OCI-LY7 (cell line): ENCODE measurements around the gene KLHL24. TPM values are rescaled to one million over a fixed set of nuclear protein-coding genes. Genes with fewer than 3 reads are reported as not detected.
"Not testable (repeated sequence)": the region's sequence is repeated elsewhere in the genome, so short reads cannot be mapped to it uniquely, and the experiment has no call there.

Source experiments
- BruUV-seq: library from RNA; stranded (reverse); fragments of 400-500 nt; replicated peaks from 2 replicates; lab custom pipeline; 2021; lab: Mats Ljungman, UMichigan
- CTCF ChIA-PET: fragments of 300-600 bp; sonication (Branson Sonifier 250); formaldehyde crosslinking; loops from one replicate; lab custom pipeline; 2022; ENCODE audit warnings: antibody characterized with exemption; ENCODE audit not compliant: unreplicated experiment; lab: Charles Lee
- POLR2A ChIA-PET: fragments of 300-600 bp; sonication (Branson Sonifier 250); formaldehyde crosslinking; loops from one replicate; lab custom pipeline; 2022; ENCODE audit warnings: antibody characterized with exemption; lab: Charles Lee
- DNase-seq: peaks from one replicate; pipeline ENCODE4 v3.0.0-alpha.2; 2015; ENCODE audit warnings: low spot score
- H2AFZ ChIP-seq: fragments of 200-600 bp; sonication (generic), shearing (Covaris generic); 2 replicates; pipeline ENCODE4 v1.6.1; 2014; ENCODE audit warnings: mild to moderate bottlenecking, antibody characterized with exemption, low read length, moderate library complexity
- H3K27ac ChIP-seq: fragments of 200-600 bp; sonication (generic); 2 replicates; pipeline ENCODE4 v1.5.1; 2014; ENCODE audit warnings: mixed run types, low read depth, mild to moderate bottlenecking, moderate library complexity, low read length, inconsistent platforms; ENCODE audit not compliant: poor library complexity, severe bottlenecking
- H3K36me3 ChIP-seq: fragments of 200-600 bp; sonication (generic); 2 replicates; pipeline ENCODE4 v1.6.1; 2014; ENCODE audit warnings: mild to moderate bottlenecking, antibody characterized with exemption, low read length, moderate library complexity, mixed read lengths; ENCODE audit not compliant: insufficient read depth
- H3K4me1 ChIP-seq: fragments of 200-600 bp; sonication (generic); 2 replicates; pipeline ENCODE4 v1.5.1; 2014; ENCODE audit warnings: mild to moderate bottlenecking, low read length; ENCODE audit not compliant: insufficient read depth, poor library complexity, severe bottlenecking
- H3K4me2 ChIP-seq: fragments of 200-600 bp; sonication (generic); 2 replicates; pipeline ENCODE4 v1.6.1; 2014; ENCODE audit warnings: mild to moderate bottlenecking, low read length
- H3K4me3 ChIP-seq: fragments of 200-600 bp; sonication (generic); 2 replicates; pipeline ENCODE4 v1.5.1; 2014; ENCODE audit warnings: mild to moderate bottlenecking, low read depth, low read length; ENCODE audit not compliant: poor library complexity, severe bottlenecking
- H3K79me2 ChIP-seq: fragments of 200-600 bp; sonication (generic); 2 replicates; pipeline ENCODE4 v1.6.1; 2016; ENCODE audit warnings: low read depth, mild to moderate bottlenecking, low read length, moderate library complexity, mixed read lengths; ENCODE audit not compliant: insufficient read depth
- H3K9me2 ChIP-seq: fragments of 200-600 bp; sonication (generic); 2 replicates; pipeline ENCODE4 v1.6.1; 2016; ENCODE audit warnings: mild to moderate bottlenecking, low read length, mixed read lengths; ENCODE audit not compliant: insufficient read depth
- H3K9me3 ChIP-seq: fragments of 200-600 bp; sonication (generic); 2 replicates; pipeline ENCODE4 v1.6.1; 2014; ENCODE audit warnings: mild to moderate bottlenecking, mixed run types, low read length, mixed read lengths
- H4K20me1 ChIP-seq: fragments of 200-600 bp; sonication (generic); 2 replicates; pipeline ENCODE4 v1.6.1; 2014; ENCODE audit warnings: mild to moderate bottlenecking, antibody characterized with exemption, low read length, moderate library complexity, mixed read lengths; ENCODE audit not compliant: insufficient read depth
- CTCF ChIP-seq: fragments of 200-600 bp; sonication (generic); conservative IDR thresholded peaks from 2 replicates; pipeline ENCODE4 v1.5.1; 2014; ENCODE audit warnings: mild to moderate bottlenecking, antibody characterized with exemption, low read length, moderate library complexity, mixed read lengths
- EZH2phosphoT487 ChIP-seq: fragments of 200-600 bp; sonication (generic); IDR thresholded peaks from 2 replicates; pipeline ENCODE4 v1.6.1; 2018; ENCODE audit warnings: low read depth, borderline replicate concordance, mild to moderate bottlenecking, mixed run types, antibody characterized with exemption, low read length, moderate library complexity, mixed read lengths
- intact Hi-C: fragments of 100-400 bp; cut with micrococcal nuclease; formaldehyde crosslinking; loops from one replicate; pipeline ENCODE4 v1.10.0; 2022; ENCODE audit not compliant: unreplicated experiment
- total RNA-seq, 2 experiments: library from RNA; depleted of rRNA in 1 of 2; stranded (reverse); fragments of >200 nt in 1 of 2; shearing (Covaris generic) in 1 of 2; gene quantifications; 2 replicates each; pipeline ENCODE4 v1.2.3, GENCODE V29; 2014 to 2022

KLHL24 gene
- total RNA-seq, 2 experiments from 2014 or later = 34.0 to 37.8 TPM

GRCh38 chr3:183699238-183699947 lies 64.0 kb downstream of the KLHL24 start:
- peaks cover 72% of the 10 kb centered on the region for H3K79me2 ChIP-seq
- H3K4me1 ChIP-seq = peaks cover 30% of the 10 kb centered on the region
- H3K9me2 ChIP-seq = no peaks in the 10 kb centered on the region
- ChIA-PET CTCF (no interaction called here), POLR2A (interaction anchor here (0.6 to 3.3 kb wide), 4 partner anchors 53 to 148 kb away, joined by 3 to 14 read pairs (median 4); no protein-coding TSS in a partner anchor)
- TF ChIP-seq EZH2phosphoT487 (no peak), CTCF (no peak)
- peak overlapping the region; percentile 83 for H3K27ac ChIP-seq
- no peaks in the 10 kb centered on the region for H3K9me3 ChIP-seq
- intact Hi-C loops = loop anchor here (1.0 to 2.0 kb wide), 2 partner anchors 63 to 107 kb away; no protein-coding TSS in a partner anchor
- no peak overlapping the region for H2AFZ ChIP-seq
- BruUV-seq = TSS peak; percentile 54
- H4K20me1 ChIP-seq = peaks cover 33% of the 10 kb centered on the region
- peak overlapping the region; percentile 88 for H3K4me2 ChIP-seq
- peaks cover 25% of the 10 kb centered on the region for H3K36me3 ChIP-seq
- peak; percentile 42 for DNase-seq
- peak overlapping the region; percentile 96 for H3K4me3 ChIP-seq

GRCh38 chr3:183701744-183702143 lies 66.3 kb downstream of the KLHL24 start:
- Histone ChIP-seq H3K36me3 (peaks cover 42% of the 10 kb centered on the region), H3K9me2 (no peaks in the 10 kb centered on the region), H3K27ac (no peak overlapping the region), H3K79me2 (peaks cover 95% of the 10 kb centered on the region), H3K9me3 (no peaks in the 10 kb centered on the region), H3K4me3 (no peak overlapping the region), H3K4me2 (no peak overlapping the region), H2AFZ (no peak overlapping the region), H3K4me1 (peaks cover 30% of the 10 kb centered on the region), H4K20me1 (peaks cover 37% of the 10 kb centered on the region)
- POLR2A ChIA-PET = interaction anchor here (1.6 kb wide), 1 partner anchor 64 kb away, joined by 4 read pairs; no protein-coding TSS in a partner anchor
- intact Hi-C loops = no loop called here
- DNase-seq = no peak
- BruUV-seq = no TSS peak
- CTCF ChIA-PET = no interaction called here
- TF ChIP-seq CTCF (no peak), EZH2phosphoT487 (no peak)

- Histone ChIP-seq H4K20me1 (peaks cover 42% of the 10 kb centered on the region), H3K36me3 (peaks cover 48% of the 10 kb centered on the region), H3K4me2 (peak overlapping the region; percentile 21; the same call in 1 of the 2 replicates), H3K4me1 (peaks cover 25% of the 10 kb centered on the region), H3K79me2 (peaks cover 100% of the 10 kb centered on the region)
- H2AFZ ChIP-seq, intact Hi-C loops, H3K27ac ChIP-seq, H3K9me2 ChIP-seq, H3K9me3 ChIP-seq, BruUV-seq, DNase-seq, H3K4me3 ChIP-seq, CTCF ChIA-PET: not testable (repeated sequence)
- POLR2A ChIA-PET = interaction anchor here (0.6 to 0.8 kb wide), 4 partner anchors 10 to 753 kb away, joined by 3 to 4 read pairs (median 4); no protein-coding TSS in a partner anchor
Observed at GRCh38 chr3:183703892-183704291, 68.5 kb downstream of the KLHL24 start.
